Prostate gland (tissue), 2 donors: ENCODE data around the gene OR6V1. TPM values are rescaled to one million over a fixed set of nuclear protein-coding genes. Genes with fewer than 3 reads are reported as not detected.

Source experiments
- DNase-seq: peaks from one replicate; pipeline ENCODE4 v3.0.0-alpha.2; 2019; ENCODE audit warnings: low spot score
- H3K27ac ChIP-seq, 2 donors: fragments of 200-600 bp; sonication (generic); 2 replicates each; pipeline ENCODE4 v1.5.1; 2017 to 2019
- H3K27me3 ChIP-seq: fragments of 200-600 bp; sonication (generic); replicated peaks from 2 replicates; pipeline ENCODE4 v1.5.1; 2019; ENCODE audit not compliant: insufficient read depth
- H3K36me3 ChIP-seq, 2 donors: fragments of 200-600 bp; sonication (generic); 1 replicate in 1 of 2; 2 replicates in 1 of 2; pipeline versions ENCODE4 v1.5.1 to v1.8.1; 2017 to 2019
- H3K4me1 ChIP-seq: fragments of 200-600 bp; sonication (generic); replicated peaks from 2 replicates; pipeline ENCODE4 v1.5.1; 2019
- H3K4me3 ChIP-seq, 2 donors: fragments of 200-600 bp; sonication (generic); 2 replicates each; pipeline ENCODE4 v1.5.1; 2017 to 2019
- H3K9me3 ChIP-seq: fragments of 200-600 bp; sonication (generic); 2 replicates; pipeline ENCODE4 v1.5.1; 2017
- POLR2A ChIP-seq: fragments of 450-650 bp; IDR thresholded peaks from one replicate; pipeline ENCODE4 v1.6.1; 2016; ENCODE audit warnings: antibody characterized with exemption, mild to moderate bottlenecking
- POLR2AphosphoS5 ChIP-seq: sonication (generic); formaldehyde crosslinking; IDR thresholded peaks from one replicate; pipeline ENCODE4 v1.6.1; 2017; ENCODE audit warnings: antibody characterized with exemption
- WGBS: methylation state at CpG from one replicate; pipeline ENCODE4 v1.1.5; 2018; 5-methylcytosine and 5-hydroxymethylcytosine counted together
- intact Hi-C: fragments of 100-400 bp; cut with DNase I; formaldehyde crosslinking; loops from one replicate; pipeline ENCODE4 v1.14.2; 2022
- total RNA-seq, 2 donors: library from RNA; depleted of rRNA; stranded (reverse); fragments of >200 nt; gene quantifications; one replicate each; pipeline ENCODE4 v1.1.0, GENCODE V29; 2016
- TF ChIP-seq, protein P1 (sequence below), 4 experiments: fragments of 200-600 bp in 2 of 4; fragments of 450-650 bp in 2 of 4; sonication (generic) in 2 of 4; IDR thresholded peaks; 1 replicate in 3 of 4; 2 replicates in 1 of 4; pipeline ENCODE4 v1.5.1; 2016 to 2019; ENCODE audit warnings: antibody characterized with exemption in 4 of 4, mild to moderate bottlenecking in 2 of 4, moderate library complexity in 2 of 4

Gene OR6V1
- total RNA-seq, 2 donors from 2014 or later = not detected

GRCh38 chr7:143047326-143047725 is 4.8 kb upstream of the OR6V1 start:
- no peaks in the 10 kb centered on the region for H3K27me3 ChIP-seq
- TF ChIP-seq, protein P1, sequence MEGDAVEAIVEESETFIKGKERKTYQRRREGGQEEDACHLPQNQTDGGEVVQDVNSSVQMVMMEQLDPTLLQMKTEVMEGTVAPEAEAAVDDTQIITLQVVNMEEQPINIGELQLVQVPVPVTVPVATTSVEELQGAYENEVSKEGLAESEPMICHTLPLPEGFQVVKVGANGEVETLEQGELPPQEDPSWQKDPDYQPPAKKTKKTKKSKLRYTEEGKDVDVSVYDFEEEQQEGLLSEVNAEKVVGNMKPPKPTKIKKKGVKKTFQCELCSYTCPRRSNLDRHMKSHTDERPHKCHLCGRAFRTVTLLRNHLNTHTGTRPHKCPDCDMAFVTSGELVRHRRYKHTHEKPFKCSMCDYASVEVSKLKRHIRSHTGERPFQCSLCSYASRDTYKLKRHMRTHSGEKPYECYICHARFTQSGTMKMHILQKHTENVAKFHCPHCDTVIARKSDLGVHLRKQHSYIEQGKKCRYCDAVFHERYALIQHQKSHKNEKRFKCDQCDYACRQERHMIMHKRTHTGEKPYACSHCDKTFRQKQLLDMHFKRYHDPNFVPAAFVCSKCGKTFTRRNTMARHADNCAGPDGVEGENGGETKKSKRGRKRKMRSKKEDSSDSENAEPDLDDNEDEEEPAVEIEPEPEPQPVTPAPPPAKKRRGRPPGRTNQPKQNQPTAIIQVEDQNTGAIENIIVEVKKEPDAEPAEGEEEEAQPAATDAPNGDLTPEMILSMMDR (IDR thresholded peaks at IDR 0.05) = no peak
- TF ChIP-seq POLR2AphosphoS5 = no peak
- TF ChIP-seq POLR2A = no peak
- H3K36me3 ChIP-seq = no peaks in the 10 kb centered on the region
- 73% methylated on average over 2 of the region's 2 CpGs for WGBS
- DNase-seq = no peak
- H3K9me3 ChIP-seq = no peaks in the 10 kb centered on the region
- H3K4me1 ChIP-seq = no peaks in the 10 kb centered on the region
- H3K27ac ChIP-seq = no peak overlapping the region
- intact Hi-C loops = no loop called here
- H3K4me3 ChIP-seq = no peak overlapping the region

- H3K27me3 ChIP-seq = no peaks in the 10 kb centered on the region
- intact Hi-C loops = no loop called here
- H3K27ac ChIP-seq = no peak overlapping the region
- H3K36me3 ChIP-seq = no peaks in the 10 kb centered on the region
- no peak overlapping the region for H3K4me3 ChIP-seq
- no peaks in the 10 kb centered on the region for H3K4me1 ChIP-seq
- H3K9me3 ChIP-seq = no peaks in the 10 kb centered on the region
- DNase-seq = no peak
- TF ChIP-seq POLR2A (no peak), POLR2AphosphoS5 (no peak)
- TF ChIP-seq, protein P1 (IDR thresholded peaks at IDR 0.05) = no peak
Observed at GRCh38 chr7:143048827-143049226, 3.3 kb upstream of the OR6V1 start.

DNA sequence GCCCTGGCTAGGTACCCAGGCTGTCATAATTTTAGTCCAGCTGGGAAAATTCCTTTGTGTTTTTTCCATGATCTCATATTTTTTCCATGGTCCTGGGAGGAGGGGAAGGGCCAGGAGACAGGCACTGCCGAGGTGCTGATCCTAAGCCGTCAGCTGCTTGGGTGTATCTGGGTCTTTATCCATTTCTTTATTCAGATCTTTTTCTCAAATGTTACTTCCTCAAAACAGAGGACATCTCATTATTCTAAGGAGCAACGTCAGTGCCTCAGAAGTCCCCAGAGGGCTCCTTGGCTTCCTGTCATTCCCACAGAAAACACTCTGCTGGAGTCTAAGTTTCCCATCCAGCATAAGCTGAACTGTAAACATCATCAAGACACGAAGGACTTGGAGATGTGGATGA is 2.8 kb upstream of the OR6V1 start:
- TF ChIP-seq POLR2A = no peak
- Histone ChIP-seq H3K36me3 (no peaks in the 10 kb centered on the region), H3K9me3 (no peaks in the 10 kb centered on the region), H3K4me3 (no peak overlapping the region), H3K27ac (no peak overlapping the region), H3K27me3 (no peaks in the 10 kb centered on the region), H3K4me1 (no peaks in the 10 kb centered on the region)
- no peak for DNase-seq
- intact Hi-C loops = no loop called here
- WGBS = 59% methylated on average over 4 of the region's 4 CpGs

DNA sequence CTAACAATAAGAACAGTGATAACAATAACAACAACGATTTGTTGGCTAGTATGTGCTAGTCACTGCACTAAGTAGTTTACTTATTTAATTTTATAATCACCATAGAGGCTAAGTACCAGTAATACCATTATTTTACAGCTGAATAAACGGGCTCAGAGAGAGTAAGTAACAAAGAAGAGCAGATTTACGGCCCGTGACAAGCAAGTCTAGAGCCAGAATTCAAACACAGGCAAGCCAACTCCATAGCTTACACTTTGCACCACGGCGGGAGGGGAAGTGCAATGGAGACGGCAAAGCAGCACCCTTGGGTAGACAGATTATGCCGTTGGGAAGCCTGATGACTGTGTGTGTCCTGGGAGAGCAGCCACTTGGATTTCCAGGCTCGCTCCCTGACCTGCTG is 1.2 kb upstream of the OR6V1 start:
- 16% methylated on average over 9 of the region's 9 CpGs for WGBS
- Histone ChIP-seq H3K4me3 (no peak overlapping the region), H3K36me3 (no peaks in the 10 kb centered on the region), H3K4me1 (no peaks in the 10 kb centered on the region), H3K27me3 (no peaks in the 10 kb centered on the region), H3K27ac (no peak overlapping the region), H3K9me3 (no peaks in the 10 kb centered on the region)
- TF ChIP-seq POLR2A = no peak
- TF ChIP-seq POLR2AphosphoS5 = no peak
- TF ChIP-seq, protein P1 (IDR thresholded peaks at IDR 0.05) = no peak
- no peak for DNase-seq
- intact Hi-C loops = no loop called here

GRCh38 chr7:143054621-143055020 is 2.5 kb downstream of the OR6V1 start:
- intact Hi-C loops = no loop called here
- H3K4me3 ChIP-seq = no peak overlapping the region
- H3K27me3 ChIP-seq = no peaks in the 10 kb centered on the region
- H3K27ac ChIP-seq = no peak overlapping the region
- no peaks in the 10 kb centered on the region for H3K4me1 ChIP-seq
- no peaks in the 10 kb centered on the region for H3K9me3 ChIP-seq
- TF ChIP-seq POLR2AphosphoS5 = no peak
- TF ChIP-seq, protein P1 (IDR thresholded peaks at IDR 0.05) = no peak
- no peak for TF ChIP-seq POLR2A
- no peak for DNase-seq
- H3K36me3 ChIP-seq = no peaks in the 10 kb centered on the region
- 64% methylated on average over 3 of the region's 3 CpGs for WGBS
